Keratinocyte (primary cell): ENCODE data around the gene SRGAP3.

Source experiments
- CTCF ChIP-seq, 3 experiments: IDR thresholded peaks in 1 of 3; conservative IDR thresholded peaks in 1 of 3; optimal IDR thresholded peaks in 1 of 3; 2 replicates in 2 of 3; 3 replicates in 1 of 3; pipeline versions ENCODE3 to v1.5.1; 2011; ENCODE audit warnings: low read length in 3 of 3, mild to moderate bottlenecking in 3 of 3, moderate library complexity in 2 of 3, control low read depth in 1 of 3, inconsistent platforms in 1 of 3; ENCODE audit not compliant: insufficient read depth in 2 of 3; ENCODE audit errors: extremely low read depth in 1 of 3
- EZH2 ChIP-seq: IDR thresholded peaks from one replicate; pipeline ENCODE4 v1.6.1; 2012; ENCODE audit warnings: inconsistent platforms, mild to moderate bottlenecking, low read length, moderate library complexity

GRCh38 chr3:9222049-9222448, 27.4 kb downstream of the SRGAP3 start:
- TF ChIP-seq CTCF (optimal IDR thresholded peaks at IDR 0.05 in 1 of 3, IDR thresholded peaks at IDR 0.05 in 1 of 3, conservative IDR thresholded peaks at IDR 0.05 in 1 of 3; ENCODE audit: extremely low read depth in 1 of 3, insufficient read depth in 2 of 3, low read length in 3 of 3) (no peak), EZH2 (no peak)
